NCI-H187 (cell line): ENCODE data around the gene IDS.
"Not testable (repeated sequence)": the region's sequence is repeated elsewhere in the genome, so short reads cannot be mapped to it uniquely, and the experiment has no call there.

Experiments
- DNase-seq, 2 experiments: peaks; one replicate each; lab custom pipeline; 2025; lab: John Stamatoyannopoulos, UW

IDS gene

GRCh38 chrX:149504915-149505651 is at the start of gene IDS:
Gene IDS (minus strand): TSS chrX:149505306. CDS start chrX:149505137, 169 bp downstream.
- peak; percentile 40 to 86 for DNase-seq

GRCh38 chrX:149551939-149552248 is 46.8 kb upstream of the IDS start:
- not testable (repeated sequence) for DNase-seq

- DNase-seq, result not testable (repeated sequence)
These were observed 46.3 kb upstream of the IDS start for GRCh38 chrX:149551245-149551938.

GRCh38 chrX:149550454-149550853 is 45.3 kb upstream of the IDS start:
- DNase-seq, result not testable (repeated sequence)

GRCh38 chrX:149549701-149550100 is 44.6 kb upstream of the IDS start, which contains the start of gene HSFX3:
Gene HSFX3 (minus strand): TSS chrX:149549924. CDS start chrX:149549852, 72 bp downstream.
- not testable (repeated sequence) for DNase-seq

- DNase-seq, result not testable (repeated sequence)
These were observed 42.7 kb upstream of the IDS start for GRCh38 chrX:149547782-149548181.

- not testable (repeated sequence) for DNase-seq
These were observed 41.9 kb upstream of the IDS start for GRCh38 chrX:149546962-149547361.

GRCh38 chrX:149545545-149546543 is 40.7 kb upstream of the IDS start:
- not testable (repeated sequence) for DNase-seq

- DNase-seq, result no peak
These were observed 36.5 kb upstream of the IDS start for GRCh38 chrX:149541521-149542047.

GRCh38 chrX:149540621-149541520 is 35.8 kb upstream of the IDS start, which contains the start of gene EOLA1:
Gene EOLA1 (plus strand): TSS chrX:149541012. CDS start chrX:149545631, 4,619 bp downstream.
- DNase-seq, result peak; percentile 89 to 90

- DNase-seq, result peak; percentile 97 to 99
These were observed 35.1 kb upstream of the IDS start for GRCh38 chrX:149540131-149540620.

GRCh38 chrX:149539283-149540130 is 34.4 kb upstream of the IDS start:
- DNase-seq, result peak; percentile 93 to 95

GRCh38 chrX:149537474-149537873 is 32.4 kb upstream of the IDS start:
- DNase-seq, result not testable (repeated sequence)

GRCh38 chrX:149534926-149535602 is 30.0 kb upstream of the IDS start:
- not testable (repeated sequence) for DNase-seq

- not testable (repeated sequence) for DNase-seq
These were observed 28.9 kb upstream of the IDS start for GRCh38 chrX:149533999-149534398.

- not testable (repeated sequence) for DNase-seq
These were observed 27.8 kb upstream of the IDS start for GRCh38 chrX:149532868-149533267.

GRCh38 chrX:149531599-149531998 is 26.5 kb upstream of the IDS start:
- no peak for DNase-seq

GRCh38 chrX:149528381-149528780 is 23.3 kb upstream of the IDS start:
- DNase-seq, result no peak

- DNase-seq, result no peak
These were observed 22.6 kb upstream of the IDS start for GRCh38 chrX:149527705-149528104.
